GM12875 (cell line): ENCODE data around the gene PDLIM5.

ENCODE experiments used
- H3K4me3 ChIP-seq: one replicate; pipeline ENCODE4 v1.5.1; 2011; ENCODE audit warnings: low read depth, low read length, control low read depth
- CTCF ChIP-seq: IDR thresholded peaks from 2 replicates; pipeline ENCODE4 v1.5.1; 2011; ENCODE audit warnings: low read depth, mild to moderate bottlenecking, control low read depth, inconsistent platforms, low read length, moderate library complexity, borderline replicate concordance; ENCODE audit not compliant: insufficient read depth

PDLIM5 gene

GRCh38 chr4:94665500-94666404 lies 214.0 kb downstream of the PDLIM5 start:
- no peak overlapping the region for H3K4me3 ChIP-seq
- no peak for TF ChIP-seq CTCF

- no peak overlapping the region for H3K4me3 ChIP-seq
- no peak for TF ChIP-seq CTCF
These were observed 217.0 kb downstream of the PDLIM5 start for GRCh38 chr4:94668724-94669123.

- H3K4me3 ChIP-seq = no peak overlapping the region
- TF ChIP-seq CTCF = no peak
These were observed 218.2 kb downstream of the PDLIM5 start for GRCh38 chr4:94669672-94670664.

- H3K4me3 ChIP-seq = no peak overlapping the region
- TF ChIP-seq CTCF = no peak
These were observed 219.4 kb downstream of the PDLIM5 start for GRCh38 chr4:94671113-94671512.

GRCh38 chr4:94673961-94674360 lies 222.2 kb downstream of the PDLIM5 start:
- no peak for TF ChIP-seq CTCF
- H3K4me3 ChIP-seq = no peak overlapping the region

- no peak for TF ChIP-seq CTCF
- H3K4me3 ChIP-seq = no peak overlapping the region
These were observed 225.2 kb downstream of the PDLIM5 start for GRCh38 chr4:94676970-94677369.
